Keratinocyte (primary cell): ENCODE data around the gene ZNF462. TPM values are rescaled to one million over a fixed set of nuclear protein-coding genes. Genes with fewer than 3 reads are reported as not detected.

Experiments used
- DNase-seq: peaks from one replicate; pipeline ENCODE4 v3.0.0-alpha.2; 2011; ENCODE audit warnings: low read depth, missing footprints, low spot score
- FAIRE-seq: peaks from 2 replicates; lab custom pipeline; 2011; peaks lifted over from hg19 to GRCh38; lab: Jason Lieb, UNC
- H2AFZ ChIP-seq: 2 replicates; pipeline ENCODE4 v1.6.0; 2012; ENCODE audit warnings: low read length, control low read depth, inconsistent platforms; ENCODE audit not compliant: control insufficient read depth
- H3K27ac ChIP-seq: 2 replicates; pipeline ENCODE4 v1.5.1; 2011; ENCODE audit warnings: low read length; ENCODE audit not compliant: control insufficient read depth, insufficient read depth
- H3K27me3 ChIP-seq: 3 replicates; pipeline ENCODE4 v1.6.0; 2011; ENCODE audit warnings: low read length; ENCODE audit not compliant: control insufficient read depth, insufficient read depth; ENCODE audit errors: extremely low read depth
- H3K36me3 ChIP-seq, 2 experiments: 2 replicates in 1 of 2; 3 replicates in 1 of 2; pipeline ENCODE4 v1.5.1; 2011; ENCODE audit warnings: low read length in 2 of 2, mild to moderate bottlenecking in 1 of 2; ENCODE audit not compliant: control insufficient read depth in 2 of 2, insufficient read depth in 2 of 2; ENCODE audit errors: extremely low read depth in 1 of 2
- H3K4me1 ChIP-seq: 3 replicates; pipeline ENCODE4 v1.5.1; 2011; ENCODE audit warnings: low read length; ENCODE audit not compliant: control insufficient read depth, insufficient read depth; ENCODE audit errors: extremely low read depth
- H3K4me2 ChIP-seq: 3 replicates; pipeline ENCODE4 v1.6.0; 2011; ENCODE audit warnings: low read depth, low read length; ENCODE audit not compliant: control insufficient read depth, insufficient read depth; ENCODE audit errors: extremely low read depth
- H3K4me3 ChIP-seq, 3 experiments: fragments of 200-600 bp in 1 of 3; sonication (generic) in 1 of 3; 2 replicates in 2 of 3; 3 replicates in 1 of 3; pipeline ENCODE4 v1.5.1; 2011 to 2016; ENCODE audit warnings: low read length in 3 of 3, mild to moderate bottlenecking in 3 of 3, control low read depth in 2 of 3, inconsistent platforms in 1 of 3, low read depth in 1 of 3, mixed read lengths in 1 of 3, mixed run types in 1 of 3, moderate library complexity in 1 of 3; ENCODE audit not compliant: control insufficient read depth in 2 of 3, insufficient read depth in 2 of 3; ENCODE audit errors: extremely low read depth in 1 of 3
- H3K79me2 ChIP-seq: 2 replicates; pipeline ENCODE4 v1.6.0; 2012; ENCODE audit warnings: low read length; ENCODE audit not compliant: control insufficient read depth, insufficient read depth
- H3K9ac ChIP-seq: 3 replicates; pipeline ENCODE4 v1.6.0; 2011; ENCODE audit warnings: low read length; ENCODE audit not compliant: control insufficient read depth, insufficient read depth; ENCODE audit errors: extremely low read depth
- H3K9me1 ChIP-seq: 3 replicates; pipeline ENCODE4 v1.6.0; 2011; ENCODE audit warnings: low read length; ENCODE audit not compliant: control insufficient read depth, insufficient read depth; ENCODE audit errors: extremely low read depth
- H3K9me3 ChIP-seq: 2 replicates; pipeline ENCODE4 v1.5.1; 2012; ENCODE audit warnings: low read depth, low read length; ENCODE audit not compliant: control insufficient read depth
- H4K20me1 ChIP-seq: 3 replicates; pipeline ENCODE4 v1.6.0; 2011; ENCODE audit warnings: low read length; ENCODE audit not compliant: control insufficient read depth, insufficient read depth; ENCODE audit errors: extremely low read depth
- EZH2 ChIP-seq: IDR thresholded peaks from one replicate; pipeline ENCODE4 v1.6.1; 2012; ENCODE audit warnings: inconsistent platforms, mild to moderate bottlenecking, low read length, moderate library complexity
- dilution Hi-C: fragments of 300-500 bp; cut with MboI; formaldehyde crosslinking; loops from one replicate; pipeline ENCODE4 v1.7.0; 2020; ENCODE audit warnings: low sequenced_read_pairs; ENCODE audit not compliant: extremely low pct_ligation_motif_present
- polyA plus RNA-seq, 5 experiments: library from polyadenylated mRNA; depleted of rRNA in 3 of 5; stranded (reverse) in 3 of 5; stranded (forward) in 1 of 5; unstranded in 1 of 5; fragments of >200 nt; gene quantifications; 1 replicate in 1 of 5; 2 replicates in 3 of 5; 3 replicates in 1 of 5; pipeline versions ENCODE4 v1.2.1 to v1.2.3, GENCODE V29; 2011 to 2012; ENCODE audit warnings: missing spikeins in 2 of 5, low read depth in 1 of 5, low replicate concordance in 1 of 5
- TF ChIP-seq, protein P1 (sequence below), 3 experiments: IDR thresholded peaks in 1 of 3; conservative IDR thresholded peaks in 1 of 3; optimal IDR thresholded peaks in 1 of 3; 2 replicates in 2 of 3; 3 replicates in 1 of 3; pipeline versions ENCODE3 to v1.5.1; 2011; ENCODE audit warnings: low read length in 3 of 3, mild to moderate bottlenecking in 3 of 3, moderate library complexity in 2 of 3, control low read depth in 1 of 3, inconsistent platforms in 1 of 3; ENCODE audit not compliant: insufficient read depth in 2 of 3; ENCODE audit errors: extremely low read depth in 1 of 3

ZNF462 gene
- polyA plus RNA-seq, 1 donor (not counting 4 experiments of a cell fraction or from before 2014, with no cell fraction given), result 7.8 TPM

DNA sequence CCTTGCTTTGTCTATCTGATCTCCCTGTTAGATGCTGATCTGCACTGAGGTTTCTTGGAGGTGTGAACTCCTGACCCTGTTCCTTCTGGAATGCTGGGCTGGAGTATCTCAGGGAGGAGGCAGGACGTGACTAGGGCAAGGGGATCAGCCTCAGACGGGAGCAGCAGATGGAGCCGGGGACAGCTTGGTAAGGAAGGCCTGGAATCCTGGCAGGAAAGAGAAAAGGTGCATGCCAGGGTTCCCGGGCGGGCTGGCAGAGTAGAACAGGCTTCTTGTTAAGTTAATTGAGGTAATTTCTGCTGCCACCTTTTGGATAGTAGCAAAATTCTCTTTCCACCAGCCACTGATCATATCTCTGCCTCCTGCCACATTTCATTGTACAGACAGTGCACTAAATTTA is 180.9 kb downstream of the ZNF462 start:
- TF ChIP-seq, protein P1, sequence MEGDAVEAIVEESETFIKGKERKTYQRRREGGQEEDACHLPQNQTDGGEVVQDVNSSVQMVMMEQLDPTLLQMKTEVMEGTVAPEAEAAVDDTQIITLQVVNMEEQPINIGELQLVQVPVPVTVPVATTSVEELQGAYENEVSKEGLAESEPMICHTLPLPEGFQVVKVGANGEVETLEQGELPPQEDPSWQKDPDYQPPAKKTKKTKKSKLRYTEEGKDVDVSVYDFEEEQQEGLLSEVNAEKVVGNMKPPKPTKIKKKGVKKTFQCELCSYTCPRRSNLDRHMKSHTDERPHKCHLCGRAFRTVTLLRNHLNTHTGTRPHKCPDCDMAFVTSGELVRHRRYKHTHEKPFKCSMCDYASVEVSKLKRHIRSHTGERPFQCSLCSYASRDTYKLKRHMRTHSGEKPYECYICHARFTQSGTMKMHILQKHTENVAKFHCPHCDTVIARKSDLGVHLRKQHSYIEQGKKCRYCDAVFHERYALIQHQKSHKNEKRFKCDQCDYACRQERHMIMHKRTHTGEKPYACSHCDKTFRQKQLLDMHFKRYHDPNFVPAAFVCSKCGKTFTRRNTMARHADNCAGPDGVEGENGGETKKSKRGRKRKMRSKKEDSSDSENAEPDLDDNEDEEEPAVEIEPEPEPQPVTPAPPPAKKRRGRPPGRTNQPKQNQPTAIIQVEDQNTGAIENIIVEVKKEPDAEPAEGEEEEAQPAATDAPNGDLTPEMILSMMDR (optimal IDR thresholded peaks at IDR 0.05 in 1 of 3, IDR thresholded peaks at IDR 0.05 in 1 of 3, conservative IDR thresholded peaks at IDR 0.05 in 1 of 3; ENCODE audit: extremely low read depth in 1 of 3, insufficient read depth in 2 of 3, low read length in 3 of 3), result peak in 1 of 3 experiments; percentile 35
- TF ChIP-seq EZH2, result no peak
- Histone ChIP-seq H3K9me3 (no peaks in the 10 kb centered on the region), H3K27me3 (no peaks in the 10 kb centered on the region), H3K27ac (no peak overlapping the region), H3K9me1 (no peaks in the 10 kb centered on the region), H3K9ac (no peak overlapping the region), H3K36me3 (no peaks in the 10 kb centered on the region), H3K4me1 (peaks cover 2% of the 10 kb centered on the region), H2AFZ (peak overlapping the region; percentile 31), H3K4me2 (no peak overlapping the region), H4K20me1 (no peaks in the 10 kb centered on the region), H3K79me2 (no peaks in the 10 kb centered on the region), H3K4me3 (no peak overlapping the region)
- FAIRE-seq (peak; percentile 46), DNase-seq (no peak)
- dilution Hi-C loops, result no loop called here

DNA sequence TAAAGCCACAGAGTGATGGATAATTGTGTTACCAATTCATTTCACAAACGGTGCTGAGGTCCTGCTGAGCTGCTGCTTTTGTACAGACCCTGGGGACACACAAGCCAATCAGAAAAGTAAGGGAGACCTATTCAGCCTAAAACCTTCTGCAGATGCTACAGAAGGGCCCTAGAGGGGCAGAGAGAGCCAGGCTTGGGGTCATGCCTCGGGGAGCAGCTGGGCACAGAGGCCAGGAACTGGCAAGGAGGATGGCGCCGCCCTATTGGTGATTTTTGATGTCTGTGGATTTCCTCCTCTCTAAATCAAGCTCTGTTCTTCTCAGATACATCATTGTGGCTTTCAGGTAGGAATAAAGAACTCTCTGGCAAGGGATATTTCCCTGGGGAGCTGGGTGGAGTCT is 181.9 kb downstream of the ZNF462 start:
- Histone ChIP-seq H2AFZ (no peak overlapping the region), H3K9ac (no peak overlapping the region), H3K79me2 (no peaks in the 10 kb centered on the region), H3K4me1 (no peaks in the 10 kb centered on the region), H4K20me1 (no peaks in the 10 kb centered on the region), H3K4me3 (no peak overlapping the region), H3K9me3 (no peaks in the 10 kb centered on the region), H3K36me3 (no peaks in the 10 kb centered on the region), H3K27me3 (peaks cover 3% of the 10 kb centered on the region), H3K9me1 (no peaks in the 10 kb centered on the region), H3K27ac (no peak overlapping the region), H3K4me2 (no peak overlapping the region)
- dilution Hi-C loops, result no loop called here
- FAIRE-seq, result no peak
- no peak for DNase-seq
- TF ChIP-seq, protein P1 (optimal IDR thresholded peaks at IDR 0.05 in 1 of 3, IDR thresholded peaks at IDR 0.05 in 1 of 3, conservative IDR thresholded peaks at IDR 0.05 in 1 of 3; ENCODE audit: extremely low read depth in 1 of 3, insufficient read depth in 2 of 3, low read length in 3 of 3), result peak; percentile 31 to 54 (median 53)
- no peak for TF ChIP-seq EZH2
